A549 (cell line): ENCODE data around the gene MATK. TPM values are rescaled to one million over a fixed set of nuclear protein-coding genes. Genes with fewer than 3 reads are reported as not detected.

Source experiments
- ATAC-seq, 2 experiments: fragments of 200-7000 bp in 1 of 2; fragments of >200 bp in 1 of 2; cut with Nextera tagmentation in 1 of 2; cut with Tn5 transposase in 1 of 2; 3 replicates each; pipeline versions ENCODE4 v1.8.0 to v1.9.1; 2018 to 2020; ENCODE audit warnings: mild to moderate bottlenecking in 1 of 2, moderate library complexity in 1 of 2
- CTCF ChIA-PET: fragments of 300-600 bp; sonication (Branson Sonifier 250); formaldehyde crosslinking; extraction: SDS; loops from one replicate; lab custom pipeline; 2021; ENCODE audit warnings: antibody characterized with exemption, inconsistent platforms; lab: Yijun Ruan, JAX
- POLR2A ChIA-PET: fragments of 350-600 bp; formaldehyde crosslinking; extraction: SDS; loops from one replicate; lab custom pipeline; 2021; ENCODE audit warnings: antibody characterized with exemption, inconsistent platforms; lab: Yijun Ruan, JAX
- DNase-seq, 2 experiments: peaks; one replicate each; pipeline versions ENCODE4 v3.0.0 to v3.0.0-alpha.2; 2011 to 2016; ENCODE audit warnings: low read depth in 1 of 2, low spot score in 1 of 2
- FAIRE-seq: peaks from 2 replicates; lab custom pipeline; 2011; peaks lifted over from hg19 to GRCh38; lab: Jason Lieb, UNC
- H3K27ac ChIP-seq, 2 experiments: fragments of >200 bp; sonication (Bioruptor Twin); formaldehyde crosslinking; 3 replicates each; pipeline ENCODE4 v1.5.1; 2016 to 2017
- H3K4me1 ChIP-seq: fragments of >200 bp; sonication (Bioruptor Twin); formaldehyde crosslinking; 3 replicates; pipeline ENCODE4 v1.6.1; 2016
- H3K4me2 ChIP-seq: fragments of >200 bp; sonication (Bioruptor Twin); formaldehyde crosslinking; 3 replicates; pipeline ENCODE4 v1.6.1; 2016
- H3K4me3 ChIP-seq: fragments of >200 bp; sonication (Bioruptor Twin); formaldehyde crosslinking; 3 replicates; pipeline ENCODE4 v1.5.1; 2016
- H3K9me3 ChIP-seq: fragments of >200 bp; sonication (Bioruptor Twin); formaldehyde crosslinking; 3 replicates; pipeline ENCODE4 v1.6.1; 2016
- CHD4 ChIP-seq: fragments of 200-600 bp; sonication (generic); IDR thresholded peaks from 2 replicates; pipeline ENCODE4 v1.6.1; 2016; ENCODE audit warnings: antibody characterized with exemption, mild to moderate bottlenecking, borderline replicate concordance
- EP300 ChIP-seq, 2 experiments: fragments of >200 bp; sonication (Bioruptor Twin); formaldehyde crosslinking; IDR thresholded peaks; 2 replicates in 1 of 2; 3 replicates in 1 of 2; pipeline ENCODE4 v1.6.1; 2016 to 2017
- ESRRA ChIP-seq: fragments of 150-350 bp; IDR thresholded peaks from 2 replicates; pipeline ENCODE4 v1.6.1; 2014; ENCODE audit warnings: mild to moderate bottlenecking, low read length, borderline replicate concordance
- FOSB ChIP-seq: fragments of 250-450 bp; sonication (Bioruptor Pico); IDR thresholded peaks from 2 replicates; pipeline ENCODE4 v1.5.0; 2020; ENCODE audit warnings: mild to moderate bottlenecking, moderate library complexity
- FOXS1 ChIP-seq: fragments of 250-450 bp; sonication (Bioruptor Pico); IDR thresholded peaks from 2 replicates; pipeline ENCODE4 v1.5.0; 2020; ENCODE audit warnings: mild to moderate bottlenecking, moderate library complexity
- HDAC2 ChIP-seq: fragments of 200-600 bp; sonication (generic); IDR thresholded peaks from 2 replicates; pipeline ENCODE4 v1.6.1; 2016
- HEYL ChIP-seq: fragments of 250-450 bp; sonication (Bioruptor Pico); IDR thresholded peaks from 2 replicates; pipeline ENCODE4 v1.8.0; 2021; ENCODE audit warnings: mild to moderate bottlenecking, moderate library complexity
- HOXA7 ChIP-seq: fragments of 250-450 bp; sonication (Bioruptor Pico); IDR thresholded peaks from 2 replicates; pipeline ENCODE4 v1.5.0; 2020; ENCODE audit warnings: mild to moderate bottlenecking, moderate library complexity
- JUNB ChIP-seq: fragments of >200 bp; sonication (Bioruptor Twin); formaldehyde crosslinking; IDR thresholded peaks from 2 replicates; pipeline ENCODE4 v1.6.1; 2016
- KDM1A ChIP-seq: fragments of 200-600 bp; sonication (generic); IDR thresholded peaks from 2 replicates; pipeline ENCODE4 v1.6.1; 2016; ENCODE audit warnings: low read depth, mild to moderate bottlenecking
- NFE2L2 ChIP-seq: fragments of 150-350 bp; conservative IDR thresholded peaks from 2 replicates; pipeline ENCODE4 v1.6.1; 2014; ENCODE audit warnings: low read length
- NR3C1 ChIP-seq: fragments of >200 bp; sonication (Bioruptor Twin); formaldehyde crosslinking; IDR thresholded peaks from 3 replicates; pipeline ENCODE4 v1.6.1; 2017
- POLR2A ChIP-seq: IDR thresholded peaks from 2 replicates; pipeline ENCODE4 v1.6.1; 2012; ENCODE audit warnings: mild to moderate bottlenecking, low read length
- SREBF2 ChIP-seq: fragments of 450-650 bp; IDR thresholded peaks from 2 replicates; pipeline ENCODE4 v1.6.1; 2014; ENCODE audit warnings: mild to moderate bottlenecking, moderate library complexity
- ZC3H11A ChIP-seq: fragments of 450-650 bp; IDR thresholded peaks from 2 replicates; pipeline ENCODE4 v1.6.1; 2014; ENCODE audit warnings: antibody characterized with exemption, mild to moderate bottlenecking
- ZFP36 ChIP-seq: fragments of 450-650 bp; IDR thresholded peaks from 2 replicates; pipeline ENCODE4 v1.6.1; 2014; ENCODE audit warnings: borderline replicate concordance; ENCODE audit not compliant: partially characterized antibody
- ZSCAN20 ChIP-seq: fragments of 250-450 bp; sonication (Bioruptor Pico); IDR thresholded peaks from 2 replicates; pipeline ENCODE4 v1.8.0; 2022; ENCODE audit warnings: mild to moderate bottlenecking, moderate library complexity
- WGBS: methylation state at CpG from one replicate; pipeline ENCODE4 v1.1.6; 2017; ENCODE audit errors: missing lambda C conversion rate; 5-methylcytosine and 5-hydroxymethylcytosine counted together
- polyA plus RNA-seq, 4 experiments: library from polyadenylated mRNA; depleted of rRNA in 3 of 4; stranded (reverse); fragments of >200 nt; fragmentation: RNase III in 1 of 4; extraction: RNeasy Plus Mini Kit Qiagen cat#74134 plus additional on column Dnase treatment in 1 of 4; gene quantifications; 2 replicates in 3 of 4; 3 replicates in 1 of 4; pipeline ENCODE4 v1.2.3, GENCODE V29; 2011 to 2017
- TF ChIP-seq, protein P1 (sequence below): fragments of 150-350 bp; IDR thresholded peaks from 2 replicates; pipeline ENCODE4 v1.6.1; 2014; ENCODE audit warnings: low read depth, mild to moderate bottlenecking, low read length
- TF ChIP-seq, protein P2 (sequence below): fragments of >200 bp; sonication (Bioruptor Twin); formaldehyde crosslinking; IDR thresholded peaks from 2 replicates; pipeline ENCODE4 v1.6.1; 2016
- TF ChIP-seq, protein P3 (sequence below): IDR thresholded peaks from 2 replicates; pipeline ENCODE4 v1.6.1; 2012
- TF ChIP-seq, protein P4 (sequence below): IDR thresholded peaks from 2 replicates; pipeline ENCODE4 v1.6.1; 2012
- TF ChIP-seq, protein P5 (sequence below): fragments of 450-650 bp; IDR thresholded peaks from 2 replicates; pipeline ENCODE4 v1.6.1; 2014; ENCODE audit warnings: antibody characterized with exemption

MATK gene
- polyA plus RNA-seq, 2 of the 4 experiments (the other 2 are of a cell fraction): 0.12 to 0.45 TPM

DNA sequence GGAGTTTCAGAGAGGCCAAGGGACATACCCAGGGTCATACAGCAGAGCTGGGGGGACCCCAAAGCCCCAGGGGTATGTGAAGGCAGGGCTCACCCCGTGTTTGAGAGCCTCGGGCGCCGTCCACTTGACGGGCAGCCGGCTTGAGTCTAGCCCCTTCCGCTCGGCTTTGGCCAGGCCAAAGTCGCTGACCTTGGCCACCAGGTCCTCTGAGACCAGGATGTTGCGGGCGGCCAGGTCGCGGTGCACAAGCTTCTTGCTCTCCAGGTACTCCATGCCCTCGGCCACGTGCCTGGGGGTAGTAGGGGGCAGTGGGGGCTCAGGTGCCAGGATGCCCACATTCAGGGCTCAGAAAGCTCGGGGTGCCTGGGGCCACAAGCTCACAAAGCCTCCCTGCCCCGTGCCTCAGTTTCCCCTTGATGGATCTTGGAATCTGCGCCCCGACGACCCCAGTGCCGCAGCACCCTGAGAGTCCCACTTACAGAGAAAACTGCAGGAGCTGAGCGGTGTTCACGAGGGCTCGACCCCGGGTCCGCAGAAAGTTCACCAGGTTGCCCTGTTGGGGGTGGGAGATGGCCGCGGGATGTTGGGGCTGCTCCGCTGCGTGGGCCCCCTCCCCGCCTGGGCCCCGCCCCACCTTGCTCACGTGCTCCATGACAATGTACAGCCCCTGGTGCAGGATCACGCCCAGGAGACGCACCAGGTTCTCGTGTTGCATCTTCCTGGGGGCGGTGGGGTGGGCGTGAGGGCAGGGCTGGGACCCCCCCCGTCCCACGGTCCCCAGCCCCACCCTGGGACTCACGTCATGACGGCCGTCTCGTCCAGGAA is 7.1 kb downstream of the MATK start:
- Histone ChIP-seq H3K4me3 (no peak overlapping the region), H3K4me2 (no peak overlapping the region), H3K4me1 (no peaks in the 10 kb centered on the region), H3K27ac (no peak overlapping the region), H3K9me3 (peaks cover 19% of the 10 kb centered on the region)
- WGBS: 68% methylated on average over 16 of the region's 44 CpGs
- no peak for FAIRE-seq
- no peak for DNase-seq
- CTCF ChIA-PET: interaction anchor here (1.8 kb wide), 1 partner anchor 14 kb away, joined by 5 read pairs; no protein-coding TSS in a partner anchor
- ATAC-seq: no peak; a peak in 1 of 6 replicates
- TF ChIP-seq FOSB (CRISPR knock-in tag) (no peak), FOXS1 (CRISPR knock-in tag) (no peak), EP300 (IDR thresholded peaks at IDR 0.05) (no peak), JUNB (no peak), ZC3H11A (no peak), POLR2A (no peak), NFE2L2 (no peak)
- TF ChIP-seq, protein P1, sequence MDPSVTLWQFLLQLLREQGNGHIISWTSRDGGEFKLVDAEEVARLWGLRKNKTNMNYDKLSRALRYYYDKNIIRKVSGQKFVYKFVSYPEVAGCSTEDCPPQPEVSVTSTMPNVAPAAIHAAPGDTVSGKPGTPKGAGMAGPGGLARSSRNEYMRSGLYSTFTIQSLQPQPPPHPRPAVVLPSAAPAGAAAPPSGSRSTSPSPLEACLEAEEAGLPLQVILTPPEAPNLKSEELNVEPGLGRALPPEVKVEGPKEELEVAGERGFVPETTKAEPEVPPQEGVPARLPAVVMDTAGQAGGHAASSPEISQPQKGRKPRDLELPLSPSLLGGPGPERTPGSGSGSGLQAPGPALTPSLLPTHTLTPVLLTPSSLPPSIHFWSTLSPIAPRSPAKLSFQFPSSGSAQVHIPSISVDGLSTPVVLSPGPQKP: no peak
- TF ChIP-seq, protein P2, sequence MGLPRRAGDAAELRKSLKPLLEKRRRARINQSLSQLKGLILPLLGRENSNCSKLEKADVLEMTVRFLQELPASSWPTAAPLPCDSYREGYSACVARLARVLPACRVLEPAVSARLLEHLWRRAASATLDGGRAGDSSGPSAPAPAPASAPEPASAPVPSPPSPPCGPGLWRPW: no peak
- TF ChIP-seq, protein P3, sequence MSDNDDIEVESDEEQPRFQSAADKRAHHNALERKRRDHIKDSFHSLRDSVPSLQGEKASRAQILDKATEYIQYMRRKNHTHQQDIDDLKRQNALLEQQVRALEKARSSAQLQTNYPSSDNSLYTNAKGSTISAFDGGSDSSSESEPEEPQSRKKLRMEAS: no peak
- TF ChIP-seq, all 56 proteins: peak for 0
- POLR2A ChIA-PET: interaction anchor here (0.6 kb wide), 1 partner anchor 208 kb away, joined by 7 read pairs; no protein-coding TSS in a partner anchor

DNA sequence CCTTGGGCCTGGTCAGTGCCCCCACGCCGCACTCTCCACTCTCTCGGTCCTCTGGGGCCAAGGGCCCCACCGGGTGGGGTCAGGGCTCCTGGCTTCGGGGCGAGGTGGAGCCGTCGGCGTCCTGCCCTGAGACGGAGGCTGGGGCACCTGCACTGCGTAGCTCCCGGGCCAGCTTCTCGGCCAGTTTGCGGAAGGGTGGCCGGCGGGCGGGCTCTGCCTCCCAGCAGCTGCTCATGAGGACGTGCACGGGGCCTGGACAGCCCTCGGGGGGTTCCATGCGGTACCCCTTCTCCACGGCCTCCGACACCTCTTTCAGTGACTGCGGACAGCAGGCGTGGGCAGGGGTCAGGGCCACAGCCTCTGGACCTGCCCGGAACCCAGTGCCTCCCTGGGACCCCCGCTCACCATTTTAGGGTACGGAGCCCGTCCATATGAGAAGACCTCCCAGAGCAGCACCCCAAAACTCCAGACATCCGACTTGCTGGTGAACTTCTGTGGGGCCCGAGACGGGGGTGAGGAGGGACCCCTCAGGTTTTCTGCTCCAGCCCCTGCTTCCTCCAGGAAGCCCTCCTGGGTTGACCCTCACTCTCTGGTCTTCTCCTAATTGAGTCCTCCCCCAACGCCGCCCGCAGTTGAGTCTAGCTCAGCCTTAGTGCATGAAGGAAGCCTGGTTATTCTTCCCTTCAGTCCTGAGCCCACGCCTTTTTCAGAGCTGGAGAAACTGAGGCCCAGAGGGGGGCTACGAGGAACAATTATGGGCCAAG is 7.9 kb downstream of the MATK start:
- Histone ChIP-seq H3K4me1 (no peaks in the 10 kb centered on the region), H3K27ac (no peak overlapping the region), H3K4me3 (no peak overlapping the region), H3K9me3 (peaks cover 19% of the 10 kb centered on the region), H3K4me2 (no peak overlapping the region)
- DNase-seq (no peak), FAIRE-seq (no peak), ATAC-seq (peak; percentile 37 to 73; a peak in 3 of 6 replicates)
- POLR2A ChIA-PET: interaction anchor here (0.6 kb wide), 1 partner anchor 209 kb away, joined by 7 read pairs; no protein-coding TSS in a partner anchor
- no peak for TF ChIP-seq CHD4
- TF ChIP-seq ZSCAN20 (CRISPR knock-in tag): no peak
- TF ChIP-seq FOSB (CRISPR knock-in tag): no peak
- TF ChIP-seq NR3C1: no peak
- TF ChIP-seq JUNB: no peak
- TF ChIP-seq, protein P4, sequence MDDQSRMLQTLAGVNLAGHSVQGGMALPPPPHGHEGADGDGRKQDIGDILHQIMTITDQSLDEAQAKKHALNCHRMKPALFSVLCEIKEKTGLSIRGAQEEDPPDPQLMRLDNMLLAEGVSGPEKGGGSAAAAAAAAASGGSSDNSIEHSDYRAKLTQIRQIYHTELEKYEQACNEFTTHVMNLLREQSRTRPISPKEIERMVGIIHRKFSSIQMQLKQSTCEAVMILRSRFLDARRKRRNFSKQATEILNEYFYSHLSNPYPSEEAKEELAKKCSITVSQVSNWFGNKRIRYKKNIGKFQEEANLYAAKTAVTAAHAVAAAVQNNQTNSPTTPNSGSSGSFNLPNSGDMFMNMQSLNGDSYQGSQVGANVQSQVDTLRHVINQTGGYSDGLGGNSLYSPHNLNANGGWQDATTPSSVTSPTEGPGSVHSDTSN: no peak
- peak; percentile 78 for TF ChIP-seq ZFP36
- CTCF ChIA-PET: interaction anchor here (1.8 kb wide), 1 partner anchor 15 kb away, joined by 5 read pairs; no protein-coding TSS in a partner anchor
- 42% methylated on average over 12 of the region's 37 CpGs for WGBS

DNA sequence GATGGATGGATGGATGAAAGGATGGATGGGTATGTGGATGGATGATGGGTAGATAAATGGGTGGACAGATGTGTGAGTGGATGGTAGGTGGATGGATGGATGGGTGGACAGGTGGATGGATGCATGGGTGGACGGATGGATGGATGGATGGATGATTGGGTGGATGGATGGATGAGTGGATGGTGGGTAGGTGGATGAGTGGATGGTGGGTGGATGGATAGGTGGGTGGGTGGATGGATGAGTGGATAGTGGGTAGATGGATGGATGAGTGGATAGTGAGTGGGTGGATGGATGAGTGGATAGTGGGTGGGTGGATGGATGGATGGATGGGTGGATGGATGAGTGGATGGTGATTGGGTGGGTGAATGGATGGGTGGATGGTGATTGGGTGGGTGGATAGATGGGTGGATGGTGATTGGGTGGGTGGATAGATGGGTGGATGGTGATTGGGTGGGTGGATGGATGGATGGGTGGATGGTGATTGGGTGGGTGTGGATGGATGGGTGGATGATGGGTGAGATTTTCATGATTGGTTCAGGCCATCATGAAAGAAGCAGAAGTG is 9.6 kb downstream of the MATK start:
- 75% methylated on average over 1 of the region's 1 CpG for WGBS
- H3K4me2 ChIP-seq: no peak overlapping the region
- ChIA-PET POLR2A (interaction anchor here (2.4 kb wide), 1 partner anchor 14 kb away, joined by 9 read pairs; the partner anchor contains the start of gene MRPL54), CTCF (no interaction called here)
- ATAC-seq (no peak), DNase-seq (no peak), FAIRE-seq (no peak)
- no peaks in the 10 kb centered on the region for H3K4me1 ChIP-seq
- peaks cover 7% of the 10 kb centered on the region; the same call in 2 of the 3 replicates for H3K9me3 ChIP-seq
- H3K27ac ChIP-seq: no peak overlapping the region
- no peak overlapping the region for H3K4me3 ChIP-seq
- TF ChIP-seq ZFP36 (no peak), HDAC2 (no peak), KDM1A (no peak), POLR2A (no peak), JUNB (no peak), HOXA7 (CRISPR knock-in tag) (no peak), ESRRA (no peak), HEYL (CRISPR knock-in tag) (no peak), NR3C1 (no peak), SREBF2 (no peak), EP300 (IDR thresholded peaks at IDR 0.05) (no peak)
- TF ChIP-seq, protein P2: no peak
- TF ChIP-seq, protein P5, sequence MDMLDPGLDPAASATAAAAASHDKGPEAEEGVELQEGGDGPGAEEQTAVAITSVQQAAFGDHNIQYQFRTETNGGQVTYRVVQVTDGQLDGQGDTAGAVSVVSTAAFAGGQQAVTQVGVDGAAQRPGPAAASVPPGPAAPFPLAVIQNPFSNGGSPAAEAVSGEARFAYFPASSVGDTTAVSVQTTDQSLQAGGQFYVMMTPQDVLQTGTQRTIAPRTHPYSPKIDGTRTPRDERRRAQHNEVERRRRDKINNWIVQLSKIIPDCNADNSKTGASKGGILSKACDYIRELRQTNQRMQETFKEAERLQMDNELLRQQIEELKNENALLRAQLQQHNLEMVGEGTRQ: no peak
- TF ChIP-seq, all 56 proteins: peak for 0
